HG03103 (cell line): ENCODE results near the gene CFAP58.
"Not testable (repeated sequence)": the region's sequence is repeated elsewhere in the genome, so short reads cannot be mapped to it uniquely, and the experiment has no call there.

ENCODE experiments used
- ATAC-seq: cut with Tn5 transposase; IDR thresholded peaks from one replicate; pipeline ENCODE4 v1.9.1; 2021; ENCODE audit warnings: low read depth; ENCODE audit not compliant: unreplicated experiment

Gene CFAP58

GRCh38 chr10:104427989-104428388 is 74.4 kb downstream of the CFAP58 start:
- no peak for ATAC-seq

GRCh38 chr10:104429846-104430245 is 76.2 kb downstream of the CFAP58 start:
- ATAC-seq = no peak

- no peak for ATAC-seq
These were observed 76.7 kb downstream of the CFAP58 start for GRCh38 chr10:104430360-104430759.

GRCh38 chr10:104433669-104434068 is 80.0 kb downstream of the CFAP58 start:
- no peak for ATAC-seq

- no peak for ATAC-seq
These were observed 81.0 kb downstream of the CFAP58 start for GRCh38 chr10:104434601-104435000.

GRCh38 chr10:104435822-104436221 is 82.2 kb downstream of the CFAP58 start:
- no peak for ATAC-seq

- ATAC-seq = no peak
These were observed 83.6 kb downstream of the CFAP58 start for GRCh38 chr10:104437226-104437625.

- ATAC-seq = no peak
These were observed 86.6 kb downstream of the CFAP58 start for GRCh38 chr10:104440221-104440620.

GRCh38 chr10:104441329-104442000 is 87.8 kb downstream of the CFAP58 start:
- ATAC-seq = no peak

GRCh38 chr10:104445359-104445758 is 91.7 kb downstream of the CFAP58 start:
- ATAC-seq = no peak

- ATAC-seq = no peak
These were observed 92.5 kb downstream of the CFAP58 start for GRCh38 chr10:104446151-104446550.

GRCh38 chr10:104447331-104447730 is 93.7 kb downstream of the CFAP58 start:
- ATAC-seq = no peak

GRCh38 chr10:104447906-104448305 is 94.3 kb downstream of the CFAP58 start:
- ATAC-seq = no peak

- ATAC-seq = no peak
These were observed 95.8 kb downstream of the CFAP58 start for GRCh38 chr10:104449391-104449790.

- no peak for ATAC-seq
These were observed 96.9 kb downstream of the CFAP58 start for GRCh38 chr10:104450490-104450889.

- no peak for ATAC-seq
These were observed 97.3 kb downstream of the CFAP58 start for GRCh38 chr10:104450954-104451353.

GRCh38 chr10:104452977-104453376 is 99.3 kb downstream of the CFAP58 start:
- no peak for ATAC-seq

GRCh38 chr10:104456802-104457542 is 103.3 kb downstream of the CFAP58 start:
- no peak for ATAC-seq

GRCh38 chr10:104457543-104457828 is 103.9 kb downstream of the CFAP58 start:
- ATAC-seq = no peak

- not testable (repeated sequence) for ATAC-seq
These were observed 111.9 kb downstream of the CFAP58 start for GRCh38 chr10:104465575-104465974.

GRCh38 chr10:104468818-104469217 is 115.2 kb downstream of the CFAP58 start:
- not testable (repeated sequence) for ATAC-seq

GRCh38 chr10:104472505-104472904 is 118.9 kb downstream of the CFAP58 start:
- no peak for ATAC-seq
